ENCODE measurements around the gene GRIN3B. TPM values are rescaled to one million over a fixed set of nuclear protein-coding genes. Genes with fewer than 3 reads are reported as not detected.

The GRIN3B gene
- total and polyA plus RNA-seq, 9 of the 15 experiments (the other 6 are each of a cell fraction or from before 2014, with no cell fraction given), result 0.06 to 0.95 (median 0.19) TPM; not detected in 6

DNA sequence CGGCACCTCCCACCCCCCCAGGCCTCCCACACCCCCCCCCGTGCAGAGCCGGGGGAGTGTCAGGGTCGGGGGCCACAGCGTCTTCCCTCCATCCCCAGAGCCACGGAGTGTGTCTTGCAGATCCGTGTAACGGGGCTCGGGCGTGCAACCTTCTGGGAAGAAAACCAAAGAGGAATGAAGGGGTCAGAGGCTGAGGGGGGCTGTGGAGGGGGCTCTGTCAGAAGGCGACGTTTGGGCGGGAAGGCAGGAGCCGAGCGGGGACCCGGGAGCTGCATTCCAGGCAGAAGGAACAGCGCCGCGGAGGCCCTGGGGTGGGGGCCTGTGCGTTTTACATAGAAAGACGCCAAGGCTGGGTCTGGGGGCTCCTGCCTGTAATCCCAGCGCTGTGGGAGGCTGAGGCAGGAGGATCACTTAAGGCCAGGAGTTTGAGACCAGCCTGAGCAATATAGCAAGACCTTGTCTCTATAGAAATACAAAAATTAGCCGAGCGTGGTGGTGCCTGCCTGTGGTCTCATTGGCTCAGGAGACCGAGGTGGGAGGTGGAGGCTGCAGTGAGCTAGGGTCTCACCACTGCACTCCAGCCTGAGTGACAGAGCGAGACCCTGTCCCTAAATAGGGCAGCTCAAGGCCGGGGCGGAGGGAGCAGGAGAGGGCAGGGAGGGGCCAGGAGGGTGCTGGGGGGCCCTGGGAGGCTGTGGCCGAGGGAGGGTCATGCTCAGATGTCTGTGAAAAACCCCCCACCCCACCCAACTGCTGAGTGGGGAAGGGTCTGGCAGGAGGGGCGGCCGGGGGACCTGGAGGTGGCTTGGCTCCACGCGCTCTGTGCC, 46.6 kb upstream of the GRIN3B start (continued):
- TF ChIP-seq CBFA2T3 (IDR thresholded peaks at IDR 0.05) (0 out of 2 replicates have a peak, but pooled peaks have one; percentile 1), CBX1 (IDR thresholded peaks at IDR 0.05; ENCODE audit: low read depth) (no peak), CCNT2 (IDR thresholded peaks at IDR 0.05; ENCODE audit: borderline replicate concordance, extremely low read depth, insufficient read length, low read depth, low read length) (no peak), HLTF (IDR thresholded peaks at IDR 0.05) (no peak), TEAD1 (CRISPR knock-in tag; IDR thresholded peaks at IDR 0.05) (0 out of 4 replicates have a peak, but pooled peaks of 1 of the 2 experiments have one; percentile 40), TEAD4 (IDR thresholded peaks at IDR 0.05; ENCODE audit: low read length) (0 out of 2 replicates have a peak, but pooled peaks have one; percentile 12), TEAD4 (CRISPR knock-in tag; IDR thresholded peaks at IDR 0.05; ENCODE audit: borderline replicate concordance) (no peak), KLF10 (CRISPR knock-in tag; IDR thresholded peaks at IDR 0.05) (no peak), CBX8 (IDR thresholded peaks at IDR 0.05; ENCODE audit: borderline replicate concordance, extremely low read depth, low read depth, low read length, poor library complexity, severe bottlenecking) (no peak), SIN3B (IDR thresholded peaks at IDR 0.05; ENCODE audit: low read depth) (no peak), NR2F6 (CRISPR knock-in tag; IDR thresholded peaks at IDR 0.05) (no peak), NUFIP1 (IDR thresholded peaks at IDR 0.05; ENCODE audit: partially characterized antibody) (no peak), ASH1L (IDR thresholded peaks at IDR 0.05; ENCODE audit: borderline replicate concordance, low read depth, partially characterized antibody) (no peak), POLR3A (IDR thresholded peaks at IDR 0.05; ENCODE audit: borderline replicate concordance, extremely low read depth, insufficient read depth, insufficient read length) (no peak), RNF2 (IDR thresholded peaks at IDR 0.05) (0 out of 2 replicates have a peak, but pooled peaks have one; percentile 10)
- TF ChIP-seq, protein P1, sequence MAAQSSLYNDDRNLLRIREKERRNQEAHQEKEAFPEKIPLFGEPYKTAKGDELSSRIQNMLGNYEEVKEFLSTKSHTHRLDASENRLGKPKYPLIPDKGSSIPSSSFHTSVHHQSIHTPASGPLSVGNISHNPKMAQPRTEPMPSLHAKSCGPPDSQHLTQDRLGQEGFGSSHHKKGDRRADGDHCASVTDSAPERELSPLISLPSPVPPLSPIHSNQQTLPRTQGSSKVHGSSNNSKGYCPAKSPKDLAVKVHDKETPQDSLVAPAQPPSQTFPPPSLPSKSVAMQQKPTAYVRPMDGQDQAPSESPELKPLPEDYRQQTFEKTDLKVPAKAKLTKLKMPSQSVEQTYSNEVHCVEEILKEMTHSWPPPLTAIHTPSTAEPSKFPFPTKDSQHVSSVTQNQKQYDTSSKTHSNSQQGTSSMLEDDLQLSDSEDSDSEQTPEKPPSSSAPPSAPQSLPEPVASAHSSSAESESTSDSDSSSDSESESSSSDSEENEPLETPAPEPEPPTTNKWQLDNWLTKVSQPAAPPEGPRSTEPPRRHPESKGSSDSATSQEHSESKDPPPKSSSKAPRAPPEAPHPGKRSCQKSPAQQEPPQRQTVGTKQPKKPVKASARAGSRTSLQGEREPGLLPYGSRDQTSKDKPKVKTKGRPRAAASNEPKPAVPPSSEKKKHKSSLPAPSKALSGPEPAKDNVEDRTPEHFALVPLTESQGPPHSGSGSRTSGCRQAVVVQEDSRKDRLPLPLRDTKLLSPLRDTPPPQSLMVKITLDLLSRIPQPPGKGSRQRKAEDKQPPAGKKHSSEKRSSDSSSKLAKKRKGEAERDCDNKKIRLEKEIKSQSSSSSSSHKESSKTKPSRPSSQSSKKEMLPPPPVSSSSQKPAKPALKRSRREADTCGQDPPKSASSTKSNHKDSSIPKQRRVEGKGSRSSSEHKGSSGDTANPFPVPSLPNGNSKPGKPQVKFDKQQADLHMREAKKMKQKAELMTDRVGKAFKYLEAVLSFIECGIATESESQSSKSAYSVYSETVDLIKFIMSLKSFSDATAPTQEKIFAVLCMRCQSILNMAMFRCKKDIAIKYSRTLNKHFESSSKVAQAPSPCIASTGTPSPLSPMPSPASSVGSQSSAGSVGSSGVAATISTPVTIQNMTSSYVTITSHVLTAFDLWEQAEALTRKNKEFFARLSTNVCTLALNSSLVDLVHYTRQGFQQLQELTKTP (IDR thresholded peaks at IDR 0.05; ENCODE audit: low read depth in 1 of 2, partially characterized antibody in 2 of 2), result no peak
- TF ChIP-seq, protein P2, sequence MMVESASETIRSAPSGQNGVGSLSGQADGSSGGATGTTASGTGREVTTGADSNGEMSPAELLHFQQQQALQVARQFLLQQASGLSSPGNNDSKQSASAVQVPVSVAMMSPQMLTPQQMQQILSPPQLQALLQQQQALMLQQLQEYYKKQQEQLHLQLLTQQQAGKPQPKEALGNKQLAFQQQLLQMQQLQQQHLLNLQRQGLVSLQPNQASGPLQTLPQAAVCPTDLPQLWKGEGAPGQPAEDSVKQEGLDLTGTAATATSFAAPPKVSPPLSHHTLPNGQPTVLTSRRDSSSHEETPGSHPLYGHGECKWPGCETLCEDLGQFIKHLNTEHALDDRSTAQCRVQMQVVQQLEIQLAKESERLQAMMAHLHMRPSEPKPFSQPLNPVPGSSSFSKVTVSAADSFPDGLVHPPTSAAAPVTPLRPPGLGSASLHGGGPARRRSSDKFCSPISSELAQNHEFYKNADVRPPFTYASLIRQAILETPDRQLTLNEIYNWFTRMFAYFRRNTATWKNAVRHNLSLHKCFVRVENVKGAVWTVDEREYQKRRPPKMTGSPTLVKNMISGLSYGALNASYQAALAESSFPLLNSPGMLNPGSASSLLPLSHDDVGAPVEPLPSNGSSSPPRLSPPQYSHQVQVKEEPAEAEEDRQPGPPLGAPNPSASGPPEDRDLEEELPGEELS (CRISPR knock-in tag; IDR thresholded peaks at IDR 0.05; ENCODE audit: borderline replicate concordance), result no peak
- TF ChIP-seq, protein P3, sequence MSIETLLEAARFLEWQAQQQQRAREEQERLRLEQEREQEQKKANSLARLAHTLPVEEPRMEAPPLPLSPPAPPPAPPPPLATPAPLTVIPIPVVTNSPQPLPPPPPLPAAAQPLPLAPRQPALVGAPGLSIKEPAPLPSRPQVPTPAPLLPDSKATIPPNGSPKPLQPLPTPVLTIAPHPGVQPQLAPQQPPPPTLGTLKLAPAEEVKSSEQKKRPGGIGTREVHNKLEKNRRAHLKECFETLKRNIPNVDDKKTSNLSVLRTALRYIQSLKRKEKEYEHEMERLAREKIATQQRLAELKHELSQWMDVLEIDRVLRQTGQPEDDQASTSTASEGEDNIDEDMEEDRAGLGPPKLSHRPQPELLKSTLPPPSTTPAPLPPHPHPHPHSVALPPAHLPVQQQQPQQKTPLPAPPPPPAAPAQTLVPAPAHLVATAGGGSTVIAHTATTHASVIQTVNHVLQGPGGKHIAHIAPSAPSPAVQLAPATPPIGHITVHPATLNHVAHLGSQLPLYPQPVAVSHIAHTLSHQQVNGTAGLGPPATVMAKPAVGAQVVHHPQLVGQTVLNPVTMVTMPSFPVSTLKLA (conservative IDR thresholded peaks at IDR 0.05), result peak in 1 of 2 experiments; percentile 30; a peak in 1 of 4 replicates

Data from K562 (cell line).